Transverse colon (tissue), 4 donors: ENCODE data around the gene DNAH11. TPM values are rescaled to one million over a fixed set of nuclear protein-coding genes. Genes with fewer than 3 reads are reported as not detected.
A peak's percentile ranks its signal among the peaks of the same experiment; 100 is the strongest.

Experiments
- DNase-seq: peaks from one replicate; pipeline ENCODE4 v3.0.0-alpha.2; 2019
- H3K27ac ChIP-seq, 4 donors: fragments of 200-600 bp; sonication (generic); 2 replicates each; pipeline ENCODE4 v1.5.1; 2016 to 2018; ENCODE audit warnings: inconsistent platforms in 4 of 4
- H3K27me3 ChIP-seq: fragments of 200-600 bp; sonication (generic); 2 replicates; pipeline ENCODE4 v1.5.1; 2017; ENCODE audit warnings: inconsistent platforms
- H3K36me3 ChIP-seq, 4 donors: fragments of 200-600 bp; sonication (generic); 2 replicates each; pipeline ENCODE4 v1.5.1; 2017 to 2019; ENCODE audit warnings: inconsistent platforms in 4 of 4
- H3K4me1 ChIP-seq, 4 donors: fragments of 200-600 bp; sonication (generic); 2 replicates each; pipeline ENCODE4 v1.5.1; 2017 to 2020; ENCODE audit warnings: inconsistent platforms in 4 of 4
- H3K4me3 ChIP-seq, 4 donors: fragments of 200-600 bp; sonication (generic); 1 replicate in 1 of 4; 2 replicates in 3 of 4; pipeline versions ENCODE4 v1.5.1 to v1.6.1; 2017 to 2019; ENCODE audit warnings: inconsistent platforms in 4 of 4
- H3K9me3 ChIP-seq, 2 donors: fragments of 200-600 bp; sonication (generic); 2 replicates each; pipeline ENCODE4 v1.5.1; 2017 to 2019; ENCODE audit warnings: inconsistent platforms in 2 of 2
- CTCF ChIP-seq, 5 experiments: fragments of 200-600 bp in 3 of 5; fragments of 450-650 bp in 2 of 5; sonication (generic) in 3 of 5; IDR thresholded peaks; 1 replicate in 2 of 5; 2 replicates in 3 of 5; pipeline ENCODE4 v1.5.1; 2016 to 2017; ENCODE audit warnings: antibody characterized with exemption in 5 of 5, inconsistent platforms in 3 of 5, mild to moderate bottlenecking in 2 of 5, moderate library complexity in 1 of 5
- EP300 ChIP-seq: sonication (generic); formaldehyde crosslinking; IDR thresholded peaks from one replicate; pipeline ENCODE4 v1.6.1; 2017; ENCODE audit warnings: antibody characterized with exemption, low read depth
- POLR2A ChIP-seq: fragments of 450-650 bp; IDR thresholded peaks from one replicate; pipeline ENCODE4 v1.6.1; 2016; ENCODE audit warnings: antibody characterized with exemption, mild to moderate bottlenecking, moderate library complexity
- POLR2AphosphoS5 ChIP-seq, 3 donors: sonication (generic); formaldehyde crosslinking; IDR thresholded peaks; one replicate each; pipeline ENCODE4 v1.6.1; 2016; ENCODE audit warnings: antibody characterized with exemption in 3 of 3
- WGBS, 2 donors: methylation state at CpG; one replicate each; pipeline ENCODE4 v1.1.5; 2018; ENCODE audit warnings: low coverage in 1 of 2; 5-methylcytosine and 5-hydroxymethylcytosine counted together
- in situ Hi-C, 4 donors: fragments of 200-750 bp; cut with MboI; loops; one replicate each; pipeline versions ENCODE4 v1.15.0 to v1.15.1; 2017; ENCODE audit warnings: low sequenced_read_pairs in 3 of 4, low pct_ligation_motif_present in 1 of 4, low pct_unique_long_range_greater_than_20kb in 1 of 4
- intact Hi-C: fragments of 100-400 bp; cut with DNase I; formaldehyde crosslinking; loops from one replicate; pipeline ENCODE4 v1.15.1; 2023; ENCODE audit warnings: low total_unique reads
- total RNA-seq, 4 donors: library from RNA; depleted of rRNA; stranded (reverse); fragments of >200 nt; gene quantifications; one replicate each; pipeline ENCODE4 v1.1.0, GENCODE V29; 2016

Gene DNAH11
- total RNA-seq, 4 donors from 2014 or later = under 0.01 to 0.16 TPM; not detected in 2

DNA sequence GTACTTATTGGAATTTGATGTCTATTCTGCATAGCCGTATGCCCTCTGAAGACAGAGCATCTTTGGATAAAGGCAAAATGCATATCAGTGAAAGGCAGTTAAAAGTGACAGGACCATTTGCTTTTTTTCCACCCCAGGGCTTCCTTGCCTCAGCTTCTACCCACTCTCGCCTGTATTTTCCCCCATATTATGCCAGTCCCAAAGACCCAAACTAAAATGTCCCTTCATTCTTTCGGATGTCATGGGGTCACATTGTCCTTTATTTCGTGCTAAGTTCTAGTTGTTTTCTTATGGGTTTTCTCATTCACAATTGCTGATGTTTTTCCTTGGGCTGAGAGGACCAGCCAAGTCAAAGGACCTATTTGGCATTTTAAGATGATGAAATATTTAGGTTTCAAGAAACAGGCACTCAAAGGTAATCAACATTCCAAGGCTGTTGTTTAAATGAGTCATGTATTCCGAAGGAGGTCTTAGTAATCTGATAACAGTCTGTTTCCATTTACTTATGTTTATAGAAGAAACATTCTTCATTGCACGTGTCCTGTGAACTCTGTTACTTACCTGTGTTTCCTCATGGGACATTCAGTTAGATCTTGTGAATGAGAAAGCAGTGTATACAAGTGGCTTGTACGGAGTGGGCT lies 74.1 kb downstream of the DNAH11 start:
- intact Hi-C loops = no loop called here
- in situ Hi-C loops = no loop called here
- no peak for DNase-seq
- TF ChIP-seq POLR2AphosphoS5 (IDR thresholded peaks at IDR 0.05) (no peak), POLR2A (no peak), EP300 (no peak), CTCF (IDR thresholded peaks at IDR 0.05) (no peak)
- WGBS, 2 donors = 61 to 66% methylated on average over 7 of the region's 7 CpGs
- H3K4me3 ChIP-seq = no peak overlapping the region
- H3K4me1 ChIP-seq = no peaks in the 10 kb centered on the region
- no peaks in the 10 kb centered on the region for H3K27me3 ChIP-seq
- no peaks in the 10 kb centered on the region for H3K9me3 ChIP-seq
- H3K27ac ChIP-seq = no peak overlapping the region
- H3K36me3 ChIP-seq = no peaks in the 10 kb centered on the region

DNA sequence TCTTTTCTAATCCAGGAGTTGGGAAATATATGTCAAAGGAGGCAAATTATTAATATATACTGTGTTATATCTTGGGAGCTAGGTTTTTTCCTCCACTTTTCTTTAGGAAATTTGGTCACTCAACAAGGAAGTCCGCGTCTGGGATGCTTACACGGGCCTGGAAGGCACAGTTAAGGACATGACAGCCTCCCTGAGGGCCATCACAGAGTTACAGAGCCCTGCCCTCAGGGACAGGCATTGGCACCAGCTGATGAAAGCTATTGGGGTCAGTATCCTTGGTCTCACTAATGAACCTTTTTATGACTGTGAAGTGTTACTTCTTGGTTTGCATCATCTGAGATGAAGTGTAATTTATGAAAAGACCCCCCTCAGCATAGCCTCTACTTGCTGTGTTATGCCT lies 74.7 kb downstream of the DNAH11 start:
- in situ Hi-C loops = no loop called here

GRCh38 chr7:21617916-21618390 lies 75.1 kb downstream of the DNAH11 start:
- peak; percentile 10 for DNase-seq
- WGBS, 2 donors = 40 to 70% methylated on average over 1 to 6 of the region's 6 CpGs
- Histone ChIP-seq H3K4me1 (no peaks in the 10 kb centered on the region), H3K4me3 (no peak overlapping the region), H3K27me3 (no peaks in the 10 kb centered on the region), H3K36me3 (no peaks in the 10 kb centered on the region), H3K27ac (no peak overlapping the region), H3K9me3 (no peaks in the 10 kb centered on the region)
- TF ChIP-seq POLR2AphosphoS5 (IDR thresholded peaks at IDR 0.05) (peak in 2 of 3 donors; percentile 22 to 23), EP300 (no peak)
- intact Hi-C loops = no loop called here
- in situ Hi-C loops = no loop called here

More for the DNA sequence above, 74.7 kb downstream of the DNAH11 start:
- Histone ChIP-seq H3K27me3 (no peaks in the 10 kb centered on the region), H3K4me3 (no peak overlapping the region), H3K4me1 (no peaks in the 10 kb centered on the region), H3K36me3 (no peaks in the 10 kb centered on the region), H3K9me3 (no peaks in the 10 kb centered on the region), H3K27ac (no peak overlapping the region)
- no peak for TF ChIP-seq CTCF (IDR thresholded peaks at IDR 0.05)
- TF ChIP-seq POLR2AphosphoS5 (IDR thresholded peaks at IDR 0.05) = no peak
- TF ChIP-seq EP300 = no peak
- TF ChIP-seq POLR2A = no peak
- intact Hi-C loops = no loop called here
- WGBS, 2 donors = 76% methylated on average over 3 of the region's 3 CpGs; no CpG with 5 or more reads in 1 of the 2 donors
- DNase-seq = no peak

DNA sequence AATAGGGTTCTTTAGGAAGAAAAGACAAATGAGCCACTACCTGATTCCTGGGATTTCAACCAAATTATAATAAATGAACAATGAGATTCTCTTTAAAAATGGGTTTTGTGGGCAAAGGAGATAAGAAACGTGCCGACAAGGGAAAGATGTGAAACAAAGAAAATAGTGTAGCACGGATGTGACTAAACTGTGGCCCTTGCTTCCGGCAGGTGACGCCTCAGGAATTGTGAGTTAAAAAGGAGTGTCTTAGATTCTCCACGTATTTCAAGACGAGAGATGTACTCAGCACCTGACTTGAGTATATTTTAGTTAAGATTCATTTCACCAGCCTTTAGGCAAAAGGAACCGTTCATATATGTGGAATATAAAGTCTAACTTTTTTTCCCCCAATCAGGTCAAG lies 75.9 kb downstream of the DNAH11 start:
- 79 to 88% methylated on average over 8 of the region's 8 CpGs for WGBS, 2 donors
- in situ Hi-C loops (no loop called here), intact Hi-C loops (no loop called here)
- H3K27me3 ChIP-seq = no peaks in the 10 kb centered on the region
- no peaks in the 10 kb centered on the region for H3K9me3 ChIP-seq
- no peak for TF ChIP-seq CTCF (IDR thresholded peaks at IDR 0.05)
- TF ChIP-seq POLR2AphosphoS5 (IDR thresholded peaks at IDR 0.05) = no peak
- no peak for TF ChIP-seq POLR2A
- no peak for TF ChIP-seq EP300
- no peaks in the 10 kb centered on the region for H3K36me3 ChIP-seq
- no peak overlapping the region for H3K4me3 ChIP-seq
- H3K4me1 ChIP-seq = no peaks in the 10 kb centered on the region
- no peak overlapping the region for H3K27ac ChIP-seq
- no peak for DNase-seq
